Neural cell (in vitro differentiated cells): Measurements from ENCODE around the gene DUSP2. TPM values are rescaled to one million over a fixed set of nuclear protein-coding genes. Genes with fewer than 3 reads are reported as not detected.

Experiments
- H2AFZ ChIP-seq: fragments of 200-600, 300-800 bp; sonication (generic), shearing (Covaris generic); 2 replicates; pipeline ENCODE4 v1.6.0; 2014; ENCODE audit warnings: low read depth, mild to moderate bottlenecking, antibody characterized with exemption, low read length, moderate library complexity
- H3F3A ChIP-seq: fragments of 200-600 bp; shearing (Covaris generic); 2 replicates; pipeline ENCODE4 v1.6.1; 2016; ENCODE audit warnings: mild to moderate bottlenecking, moderate library complexity, mixed read lengths, antibody characterized with exemption, low read length; ENCODE audit not compliant: insufficient read depth, poor library complexity, severe bottlenecking
- H3K27ac ChIP-seq: fragments of 200-600, 300-800 bp; sonication (generic), shearing (Covaris generic); 2 replicates; pipeline ENCODE4 v1.5.1; 2014; ENCODE audit warnings: mild to moderate bottlenecking, low read length, moderate library complexity
- H3K27me3 ChIP-seq: fragments of 300-800, 200-600 bp; sonication (generic), shearing (Covaris generic); 2 replicates; pipeline ENCODE4 v1.6.0; 2014; ENCODE audit warnings: mild to moderate bottlenecking, low read depth, low read length, moderate library complexity; ENCODE audit not compliant: insufficient read depth
- H3K36me3 ChIP-seq: fragments of 300-800, 200-600 bp; sonication (generic), shearing (Covaris generic); 2 replicates; pipeline ENCODE4 v1.5.1; 2014; ENCODE audit warnings: mild to moderate bottlenecking, antibody characterized with exemption, low read length, moderate library complexity; ENCODE audit not compliant: insufficient read depth
- H3K4me2 ChIP-seq: fragments of 300-800, 200-600 bp; sonication (generic), shearing (Covaris generic); 2 replicates; pipeline ENCODE4 v1.6.0; 2014; ENCODE audit warnings: mild to moderate bottlenecking, low read length
- H3K4me3 ChIP-seq: fragments of 300-800, 200-600 bp; sonication (generic), shearing (Covaris generic); 2 replicates; pipeline ENCODE4 v1.5.1; 2014; ENCODE audit warnings: mild to moderate bottlenecking, low read length, moderate library complexity
- H3K79me2 ChIP-seq: fragments of 200-600 bp; shearing (Covaris generic); replicated peaks from 2 replicates; pipeline ENCODE4 v1.6.0; 2014; ENCODE audit warnings: mild to moderate bottlenecking, low read length, moderate library complexity; ENCODE audit not compliant: insufficient read depth
- H3K9ac ChIP-seq: fragments of 300-800, 200-600 bp; sonication (generic), shearing (Covaris generic); 2 replicates; pipeline ENCODE4 v1.6.1; 2016; ENCODE audit warnings: mild to moderate bottlenecking, low read length, mixed read lengths
- H3K9me2 ChIP-seq: fragments of 200-600 bp; shearing (Covaris generic); 2 replicates; pipeline ENCODE4 v1.6.1; 2016; ENCODE audit warnings: mild to moderate bottlenecking, low read length, mixed read lengths; ENCODE audit not compliant: insufficient read depth
- H3K9me3 ChIP-seq: fragments of 200-600, 300-800 bp; sonication (generic), shearing (Covaris generic); 2 replicates; pipeline ENCODE4 v1.6.1; 2016; ENCODE audit warnings: mild to moderate bottlenecking, mixed run types, low read length, moderate library complexity, mixed read lengths
- H4K20me1 ChIP-seq: fragments of 200-600 bp; shearing (Covaris generic); 2 replicates; pipeline ENCODE4 v1.6.1; 2016; ENCODE audit warnings: mild to moderate bottlenecking, mixed run types; ENCODE audit not compliant: insufficient read depth
- CTCF ChIP-seq: fragments of 450-650 bp; IDR thresholded peaks from 2 replicates; pipeline ENCODE4 v1.5.1; 2014; ENCODE audit warnings: antibody characterized with exemption, mild to moderate bottlenecking, moderate library complexity; ENCODE audit not compliant: poor library complexity, severe bottlenecking
- EP300 ChIP-seq: fragments of 450-650 bp; conservative IDR thresholded peaks from 2 replicates; pipeline ENCODE4 v1.6.1; 2014; ENCODE audit warnings: antibody characterized with exemption, mild to moderate bottlenecking, moderate library complexity; ENCODE audit not compliant: poor library complexity, severe bottlenecking
- MXI1 ChIP-seq: fragments of 450-650 bp; conservative IDR thresholded peaks from 2 replicates; pipeline ENCODE4 v1.6.1; 2014; ENCODE audit warnings: antibody characterized with exemption, mild to moderate bottlenecking; ENCODE audit not compliant: poor library complexity, severe bottlenecking
- POLR2AphosphoS5 ChIP-seq: IDR thresholded peaks from 2 replicates; pipeline ENCODE4 v1.6.1; 2012
- RAD21 ChIP-seq: fragments of 450-650 bp; conservative IDR thresholded peaks from 2 replicates; pipeline ENCODE4 v1.6.1; 2014; ENCODE audit warnings: antibody characterized with exemption, mild to moderate bottlenecking, moderate library complexity
- REST ChIP-seq: IDR thresholded peaks from 2 replicates; pipeline ENCODE4 v1.6.1; 2012; ENCODE audit warnings: borderline replicate concordance
- polyA plus RNA-seq: library from polyadenylated mRNA; depleted of rRNA; stranded (reverse); fragments of >200 nt; gene quantifications from 2 replicates; pipeline ENCODE4 v1.2.3, GENCODE V29; 2014

DUSP2 gene
- polyA plus RNA-seq, 1 donor from 2014 or later, result 2.1 TPM

DNA sequence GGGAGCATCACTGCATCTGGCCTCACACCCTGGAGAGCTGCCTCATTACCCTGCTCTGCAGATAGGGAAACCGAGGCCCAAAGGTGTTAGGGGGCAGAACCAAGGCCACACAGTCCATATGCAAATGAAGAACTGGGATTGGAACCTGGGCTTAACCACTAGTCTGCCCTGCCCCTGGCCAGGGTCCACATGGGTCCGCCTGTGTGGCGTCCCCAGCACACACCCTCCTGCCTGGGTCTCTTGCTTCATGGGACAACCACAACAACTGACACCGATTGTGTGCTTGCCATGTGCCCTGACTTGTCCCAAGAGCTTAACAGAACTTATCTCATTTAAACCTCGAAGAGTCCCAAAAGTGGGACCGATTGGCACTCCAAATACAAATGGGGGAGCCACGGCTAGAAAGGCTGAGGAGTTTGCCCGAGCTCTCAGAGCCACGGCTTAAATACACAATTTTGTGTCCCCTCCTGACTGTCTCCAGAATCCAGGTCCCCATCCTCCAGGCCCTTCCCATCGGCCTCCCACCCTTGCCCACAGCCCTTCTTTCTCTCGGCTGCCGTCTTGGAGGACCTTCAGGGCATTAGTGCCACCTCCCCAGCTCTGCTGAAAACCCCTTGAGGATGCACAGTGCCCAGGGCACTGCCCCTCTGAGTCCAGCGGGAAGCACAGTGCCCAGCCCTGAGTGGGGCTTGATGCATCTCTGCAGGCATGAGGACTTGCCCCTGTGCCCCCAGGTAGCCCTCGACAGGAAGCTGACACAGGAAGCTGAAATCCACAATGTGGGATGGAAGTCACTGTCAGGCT lies 5.8 kb upstream of the DUSP2 start:
- H3K27ac ChIP-seq, result no peak overlapping the region
- H2AFZ ChIP-seq, result no peak overlapping the region
- H3K79me2 ChIP-seq, result no peaks in the 10 kb centered on the region
- no peaks in the 10 kb centered on the region for H3K36me3 ChIP-seq
- H4K20me1 ChIP-seq, result no peaks in the 10 kb centered on the region
- H3K9me2 ChIP-seq, result no peaks in the 10 kb centered on the region
- TF ChIP-seq EP300, result no peak
- TF ChIP-seq RAD21, result no peak
- no peak for TF ChIP-seq POLR2AphosphoS5
- H3K9ac ChIP-seq, result no peak overlapping the region
- H3K27me3 ChIP-seq, result peaks cover 10% of the 10 kb centered on the region
- no peaks in the 10 kb centered on the region for H3K9me3 ChIP-seq
- H3K4me3 ChIP-seq, result no peak overlapping the region
- no peak overlapping the region for H3K4me2 ChIP-seq
- H3F3A ChIP-seq, result no peaks in the 10 kb centered on the region

GRCh38 chr2:96150007-96150640 lies 4.9 kb upstream of the DUSP2 start:
- no peak overlapping the region for H2AFZ ChIP-seq
- no peaks in the 10 kb centered on the region for H3K9me2 ChIP-seq
- H3K9ac ChIP-seq, result no peak overlapping the region
- no peaks in the 10 kb centered on the region for H3K36me3 ChIP-seq
- no peak overlapping the region for H3K4me3 ChIP-seq
- H3K4me2 ChIP-seq, result no peak overlapping the region
- no peaks in the 10 kb centered on the region for H3F3A ChIP-seq
- H3K27me3 ChIP-seq, result peaks cover 19% of the 10 kb centered on the region
- no peaks in the 10 kb centered on the region for H4K20me1 ChIP-seq
- H3K27ac ChIP-seq, result no peak overlapping the region
- no peaks in the 10 kb centered on the region for H3K9me3 ChIP-seq
- no peaks in the 10 kb centered on the region for H3K79me2 ChIP-seq
- TF ChIP-seq REST, result no peak
- TF ChIP-seq CTCF, result no peak
- TF ChIP-seq MXI1, result no peak
- TF ChIP-seq POLR2AphosphoS5, result no peak
- TF ChIP-seq RAD21, result no peak
